ENCODE results near the gene TNFRSF4. TPM values are rescaled to one million over a fixed set of nuclear protein-coding genes. Genes with fewer than 3 reads are reported as not detected.

TNFRSF4 gene
- total and polyA plus RNA-seq, 2 of the 13 experiments (the other 11 are each of a cell fraction or from before 2014, with no cell fraction given): not detected

- TF ChIP-seq FOXM1 (CRISPR knock-in tag; IDR thresholded peaks at IDR 0.05) (no peak), ZBTB38 (CRISPR knock-in tag; IDR thresholded peaks at IDR 0.05) (peak; percentile 52; the same call in 1 of the 2 replicates), KDM2A (CRISPR knock-in tag; IDR thresholded peaks at IDR 0.05; ENCODE audit: borderline replicate concordance, low read depth) (peak; percentile 74), ZFP91 (CRISPR knock-in tag; IDR thresholded peaks at IDR 0.05; ENCODE audit: borderline replicate concordance) (peak; percentile 45; the same call in 1 of the 2 replicates), CC2D1A (CRISPR knock-in tag; IDR thresholded peaks at IDR 0.05) (no peak), ZNF430 (CRISPR knock-in tag; IDR thresholded peaks at IDR 0.05) (peak; percentile 68; the same call in 1 of the 2 replicates), ZNF414 (CRISPR knock-in tag; IDR thresholded peaks at IDR 0.05) (no peak), HIVEP1 (CRISPR knock-in tag; IDR thresholded peaks at IDR 0.05) (no peak), ISL2 (CRISPR knock-in tag; IDR thresholded peaks at IDR 0.05) (0 out of 2 replicates have a peak, but pooled peaks have one; percentile 16), ZNF597 (CRISPR knock-in tag; IDR thresholded peaks at IDR 0.05) (no peak), SRSF1 (optimal IDR thresholded peaks at IDR 0.05; ENCODE audit: low read depth, low read length) (no peak), RNF2 (conservative IDR thresholded peaks at IDR 0.05; ENCODE audit: low read depth) (0 out of 2 replicates have a peak, but pooled peaks have one; percentile 79), KDM4B (CRISPR knock-in tag; IDR thresholded peaks at IDR 0.05) (no peak), ARID5B (CRISPR knock-in tag; IDR thresholded peaks at IDR 0.05) (peak; percentile 18), ZNF777 (CRISPR knock-in tag; IDR thresholded peaks at IDR 0.05) (peak; percentile 79), PTBP1 (IDR thresholded peaks at IDR 0.05; ENCODE audit: low read depth, low read length, poor library complexity, severe bottlenecking) (no peak)
Observed at GRCh38 chr1:1164701-1165451, 49.1 kb downstream of the TNFRSF4 start (continued).
